Parathyroid adenoma (tissue), 2 donors: Measurements from ENCODE around the gene DSCAM.

Experiments used
- H2AFZ ChIP-seq: fragments of 300-600 bp; sonication (generic); one replicate; pipeline ENCODE4 v1.7.0; 2017; ENCODE audit warnings: antibody characterized with exemption, mild to moderate bottlenecking
- H3K27ac ChIP-seq: fragments of 300-600 bp; sonication (generic); one replicate; pipeline ENCODE4 v1.7.0; 2017
- H3K27me3 ChIP-seq: fragments of 300-600 bp; sonication (generic); one replicate; pipeline ENCODE4 v1.7.0; 2017; ENCODE audit warnings: low read length; ENCODE audit not compliant: control insufficient read depth, insufficient read depth
- H3K36me3 ChIP-seq: fragments of 300-600 bp; sonication (generic); one replicate; pipeline ENCODE4 v1.7.0; 2017; ENCODE audit warnings: low read length; ENCODE audit not compliant: control insufficient read depth, insufficient read depth
- H3K4me1 ChIP-seq: fragments of 300-600 bp; sonication (generic); one replicate; pipeline ENCODE4 v1.7.0; 2017; ENCODE audit warnings: control low read depth
- H3K4me2 ChIP-seq: fragments of 300-600 bp; sonication (generic); one replicate; pipeline ENCODE4 v1.7.0; 2017; ENCODE audit warnings: low read length
- H3K4me3 ChIP-seq: fragments of 300-600 bp; sonication (generic); one replicate; pipeline ENCODE4 v1.7.0; 2017; ENCODE audit warnings: low read depth, low read length
- H3K79me2 ChIP-seq: fragments of 300-600 bp; sonication (generic); one replicate; pipeline ENCODE4 v1.7.0; 2017; ENCODE audit warnings: control low read depth
- H3K9ac ChIP-seq: fragments of 300-600 bp; sonication (generic); one replicate; pipeline ENCODE4 v1.7.0; 2017; ENCODE audit warnings: mild to moderate bottlenecking
- H3K9me3 ChIP-seq: fragments of 300-600 bp; sonication (generic); one replicate; pipeline ENCODE4 v1.7.0; 2017; ENCODE audit warnings: low read length; ENCODE audit not compliant: control insufficient read depth
- CTCF ChIP-seq: fragments of 300-600 bp; sonication (generic); IDR thresholded peaks from one replicate; pipeline ENCODE4 v1.7.0; 2017; ENCODE audit warnings: antibody characterized with exemption, mild to moderate bottlenecking
- donor health status: primary hyperparathyroidism.

DSCAM gene

GRCh38 chr21:40016667-40017066 is 830.3 kb downstream of the DSCAM start:
- TF ChIP-seq CTCF, result no peak
- no peaks in the 10 kb centered on the region for H3K36me3 ChIP-seq
- no peak overlapping the region for H3K27ac ChIP-seq
- H3K79me2 ChIP-seq, result no peaks in the 10 kb centered on the region
- H3K4me1 ChIP-seq, result no peaks in the 10 kb centered on the region
- H3K9ac ChIP-seq, result no peak overlapping the region
- H3K9me3 ChIP-seq, result no peaks in the 10 kb centered on the region
- no peak overlapping the region for H3K4me2 ChIP-seq
- no peak overlapping the region for H2AFZ ChIP-seq
- H3K27me3 ChIP-seq, result no peaks in the 10 kb centered on the region
- no peak overlapping the region for H3K4me3 ChIP-seq

- H3K79me2 ChIP-seq, result no peaks in the 10 kb centered on the region
- TF ChIP-seq CTCF, result no peak
- H3K4me3 ChIP-seq, result no peak overlapping the region
- no peaks in the 10 kb centered on the region for H3K36me3 ChIP-seq
- H3K4me1 ChIP-seq, result no peaks in the 10 kb centered on the region
- no peak overlapping the region for H3K27ac ChIP-seq
- no peaks in the 10 kb centered on the region for H3K9me3 ChIP-seq
- no peaks in the 10 kb centered on the region for H3K27me3 ChIP-seq
- H2AFZ ChIP-seq, result no peak overlapping the region
- H3K4me2 ChIP-seq, result no peak overlapping the region
- H3K9ac ChIP-seq, result no peak overlapping the region
These were observed 830.7 kb downstream of the DSCAM start for GRCh38 chr21:40016234-40016633.

- Histone ChIP-seq H3K36me3 (no peaks in the 10 kb centered on the region), H3K4me3 (no peak overlapping the region), H3K4me1 (no peaks in the 10 kb centered on the region), H3K27me3 (no peaks in the 10 kb centered on the region), H2AFZ (no peak overlapping the region), H3K4me2 (no peak overlapping the region), H3K9me3 (no peaks in the 10 kb centered on the region), H3K79me2 (no peaks in the 10 kb centered on the region), H3K9ac (no peak overlapping the region), H3K27ac (no peak overlapping the region)
- TF ChIP-seq CTCF, result no peak
These were observed 831.1 kb downstream of the DSCAM start for GRCh38 chr21:40015818-40016217.

GRCh38 chr21:40014394-40014793 is 832.6 kb downstream of the DSCAM start:
- Histone ChIP-seq H3K4me2 (no peak overlapping the region), H3K79me2 (no peaks in the 10 kb centered on the region), H3K9me3 (no peaks in the 10 kb centered on the region), H3K36me3 (no peaks in the 10 kb centered on the region), H3K27ac (no peak overlapping the region), H3K4me1 (no peaks in the 10 kb centered on the region), H3K9ac (no peak overlapping the region), H3K27me3 (no peaks in the 10 kb centered on the region), H2AFZ (no peak overlapping the region), H3K4me3 (no peak overlapping the region)
- TF ChIP-seq CTCF, result no peak

- H3K79me2 ChIP-seq, result no peaks in the 10 kb centered on the region
- H3K36me3 ChIP-seq, result no peaks in the 10 kb centered on the region
- no peak overlapping the region for H3K4me2 ChIP-seq
- no peak overlapping the region for H3K4me3 ChIP-seq
- no peak for TF ChIP-seq CTCF
- no peak overlapping the region for H2AFZ ChIP-seq
- H3K4me1 ChIP-seq, result no peaks in the 10 kb centered on the region
- no peak overlapping the region for H3K9ac ChIP-seq
- no peak overlapping the region for H3K27ac ChIP-seq
- H3K27me3 ChIP-seq, result no peaks in the 10 kb centered on the region
- no peaks in the 10 kb centered on the region for H3K9me3 ChIP-seq
These were observed 833.8 kb downstream of the DSCAM start for GRCh38 chr21:40013001-40013735.
